Subcutaneous abdominal adipose tissue (tissue), 5 donors: ENCODE measurements around the gene ANAPC10.

Experiments
- H3K27ac ChIP-seq: one replicate; pipeline ENCODE4 v1.7.0; 2013; ENCODE audit warnings: low read depth, mild to moderate bottlenecking, inconsistent platforms, low read length, moderate library complexity
- H3K27me3 ChIP-seq, 5 donors: one replicate each; pipeline ENCODE4 v1.7.0; 2013; ENCODE audit warnings: low read length in 5 of 5, inconsistent platforms in 1 of 5; ENCODE audit not compliant: control insufficient read depth in 5 of 5, insufficient read depth in 4 of 5
- H3K36me3 ChIP-seq, 5 donors: one replicate each; pipeline ENCODE4 v1.7.0; 2013; ENCODE audit warnings: low read length in 5 of 5; ENCODE audit not compliant: control insufficient read depth in 5 of 5, insufficient read depth in 5 of 5
- H3K4me1 ChIP-seq, 5 donors: one replicate each; pipeline ENCODE4 v1.7.0; 2013; ENCODE audit warnings: low read length in 5 of 5, mild to moderate bottlenecking in 3 of 5, moderate library complexity in 1 of 5; ENCODE audit not compliant: control insufficient read depth in 5 of 5, insufficient read depth in 5 of 5
- H3K4me3 ChIP-seq, 5 donors: one replicate each; pipeline ENCODE4 v1.7.0; 2013; ENCODE audit warnings: low read length in 5 of 5, low read depth in 1 of 5
- H3K9ac ChIP-seq, 5 donors: one replicate each; pipeline ENCODE4 v1.7.0; 2013; ENCODE audit warnings: low read length in 5 of 5, mild to moderate bottlenecking in 4 of 5, moderate library complexity in 3 of 5
- H3K9me3 ChIP-seq, 5 donors: one replicate each; pipeline ENCODE4 v1.7.0; 2013; ENCODE audit warnings: low read length in 5 of 5; ENCODE audit not compliant: control insufficient read depth in 5 of 5
- donor health status: healthy.
- donor health status: healthy.
- donor health status: healthy.
- donor health status: healthy.
- donor health status: healthy.

The ANAPC10 gene

DNA sequence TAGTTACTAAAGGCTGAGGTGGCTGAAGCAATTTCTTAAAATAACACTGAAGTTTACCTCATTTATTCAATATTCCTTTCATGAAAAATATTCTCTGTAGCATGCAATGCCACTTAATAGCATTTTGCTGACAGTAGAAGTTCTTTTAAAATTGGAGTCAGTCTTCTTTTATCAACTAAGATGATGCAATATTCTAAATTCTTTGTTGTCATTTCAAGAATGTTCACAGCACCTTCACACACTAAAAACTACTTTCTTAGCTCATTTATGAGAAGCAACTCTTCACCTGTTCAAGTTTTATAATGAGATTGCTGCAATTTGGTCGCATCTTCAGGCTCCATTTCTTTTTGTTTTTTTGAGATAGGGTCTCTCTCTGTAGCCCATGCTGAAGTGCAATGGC, 48.8 kb downstream of the ANAPC10 start:
- H3K4me3 ChIP-seq, result no peak overlapping the region
- no peak overlapping the region for H3K27ac ChIP-seq
- no peak overlapping the region for H3K9ac ChIP-seq
- H3K4me1 ChIP-seq, result no peaks in the 10 kb centered on the region
- peaks cover 0 to 2% (median 0%) of the 10 kb centered on the region in 5 donors for H3K9me3 ChIP-seq
- H3K36me3 ChIP-seq, result peaks cover 0 to 8% (median 4%) of the 10 kb centered on the region in 5 donors
- no peaks in the 10 kb centered on the region for H3K27me3 ChIP-seq

- no peak overlapping the region for H3K27ac ChIP-seq
- H3K4me1 ChIP-seq, result no peaks in the 10 kb centered on the region
- no peaks in the 10 kb centered on the region for H3K27me3 ChIP-seq
- peaks cover 0 to 2% (median 0%) of the 10 kb centered on the region in 5 donors for H3K9me3 ChIP-seq
- H3K9ac ChIP-seq, result no peak overlapping the region
- H3K36me3 ChIP-seq, result peaks cover 0 to 8% (median 4%) of the 10 kb centered on the region in 5 donors
- no peak overlapping the region for H3K4me3 ChIP-seq
Measured at GRCh38 chr4:145048817-145049216, 49.2 kb downstream of the ANAPC10 start.

GRCh38 chr4:145047151-145047550, 50.8 kb downstream of the ANAPC10 start:
- no peaks in the 10 kb centered on the region for H3K4me1 ChIP-seq
- H3K9ac ChIP-seq, result no peak overlapping the region
- peaks cover 0 to 2% (median 0%) of the 10 kb centered on the region in 5 donors for H3K9me3 ChIP-seq
- H3K27ac ChIP-seq, result no peak overlapping the region
- H3K4me3 ChIP-seq, result no peak overlapping the region
- no peaks in the 10 kb centered on the region for H3K27me3 ChIP-seq
- peaks cover 0 to 8% (median 4%) of the 10 kb centered on the region in 5 donors for H3K36me3 ChIP-seq

- H3K9me3 ChIP-seq, result no peaks in the 10 kb centered on the region
- no peaks in the 10 kb centered on the region for H3K4me1 ChIP-seq
- no peaks in the 10 kb centered on the region for H3K27me3 ChIP-seq
Measured at GRCh38 chr4:145045180-145045579, 52.8 kb downstream of the ANAPC10 start.

GRCh38 chr4:145044341-145044740, 53.7 kb downstream of the ANAPC10 start:
- Histone ChIP-seq H3K27me3 (no peaks in the 10 kb centered on the region), H3K27ac (no peak overlapping the region), H3K9me3 (no peaks in the 10 kb centered on the region), H3K36me3 (no peaks in the 10 kb centered on the region), H3K9ac (no peak overlapping the region), H3K4me3 (no peak overlapping the region), H3K4me1 (no peaks in the 10 kb centered on the region)

More at GRCh38 chr4:145045180-145045579, 52.8 kb downstream of the ANAPC10 start:
- H3K4me3 ChIP-seq, result no peak overlapping the region
- no peak overlapping the region for H3K9ac ChIP-seq
- peaks cover 0 to 3% (median 0%) of the 10 kb centered on the region in 5 donors for H3K36me3 ChIP-seq
- no peak overlapping the region for H3K27ac ChIP-seq

- H3K27ac ChIP-seq, result no peak overlapping the region
- H3K9me3 ChIP-seq, result no peaks in the 10 kb centered on the region
- no peak overlapping the region for H3K9ac ChIP-seq
- no peaks in the 10 kb centered on the region for H3K27me3 ChIP-seq
- no peaks in the 10 kb centered on the region for H3K4me1 ChIP-seq
- no peaks in the 10 kb centered on the region for H3K36me3 ChIP-seq
- no peak overlapping the region for H3K4me3 ChIP-seq
Measured at GRCh38 chr4:145043306-145043705, 54.7 kb downstream of the ANAPC10 start.

- H3K9ac ChIP-seq, result no peak overlapping the region
Measured at GRCh38 chr4:145042601-145043285, 55.3 kb downstream of the ANAPC10 start.

GRCh38 chr4:145041378-145041777, 56.6 kb downstream of the ANAPC10 start:
- H3K4me1 ChIP-seq, result no peaks in the 10 kb centered on the region
- no peak overlapping the region for H3K27ac ChIP-seq
- H3K36me3 ChIP-seq, result no peaks in the 10 kb centered on the region
- no peaks in the 10 kb centered on the region for H3K9me3 ChIP-seq
- no peak overlapping the region for H3K9ac ChIP-seq
- no peaks in the 10 kb centered on the region for H3K27me3 ChIP-seq
- H3K4me3 ChIP-seq, result no peak overlapping the region

More at GRCh38 chr4:145042601-145043285, 55.3 kb downstream of the ANAPC10 start:
- no peaks in the 10 kb centered on the region for H3K36me3 ChIP-seq
- H3K27ac ChIP-seq, result no peak overlapping the region
- H3K4me3 ChIP-seq, result no peak overlapping the region
- H3K27me3 ChIP-seq, result no peaks in the 10 kb centered on the region
- no peaks in the 10 kb centered on the region for H3K4me1 ChIP-seq
- H3K9me3 ChIP-seq, result no peaks in the 10 kb centered on the region

GRCh38 chr4:145035494-145036136, 62.4 kb downstream of the ANAPC10 start:
- Histone ChIP-seq H3K27ac (no peak overlapping the region), H3K36me3 (peaks cover 0 to 20% (median 18%) of the 10 kb centered on the region in 5 donors), H3K27me3 (no peaks in the 10 kb centered on the region), H3K4me3 (no peak overlapping the region), H3K9me3 (no peaks in the 10 kb centered on the region), H3K4me1 (no peaks in the 10 kb centered on the region), H3K9ac (no peak overlapping the region)

DNA sequence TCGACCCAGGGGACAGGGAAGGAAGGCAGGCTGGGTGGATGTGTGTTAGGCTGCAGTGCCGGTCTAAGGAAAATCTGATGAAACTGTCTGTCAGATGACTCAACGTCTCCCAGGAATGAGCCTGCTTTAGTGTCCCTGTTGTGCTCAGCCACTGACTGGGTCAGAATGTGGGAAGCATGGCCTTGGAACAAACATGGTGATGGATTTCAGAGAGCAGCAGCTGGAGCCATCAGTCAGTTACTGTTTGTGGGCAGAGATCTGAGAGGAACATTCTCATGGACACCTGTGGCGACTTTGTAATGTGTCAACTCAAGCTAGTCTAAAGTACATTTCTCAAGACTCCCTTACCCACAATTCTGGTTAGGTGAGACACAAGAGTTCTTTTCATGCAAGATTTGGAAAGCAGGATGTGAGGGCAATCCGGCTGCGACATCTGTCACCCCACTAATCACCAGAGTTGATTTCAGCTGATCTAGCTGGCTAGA, 63.2 kb downstream of the ANAPC10 start:
- Histone ChIP-seq H3K36me3 (peaks cover 0 to 20% (median 18%) of the 10 kb centered on the region in 5 donors), H3K27ac (no peak overlapping the region), H3K9ac (no peak overlapping the region), H3K4me3 (no peak overlapping the region), H3K27me3 (no peaks in the 10 kb centered on the region), H3K9me3 (no peaks in the 10 kb centered on the region), H3K4me1 (no peaks in the 10 kb centered on the region)
